ENCODE data around the gene MMP15.

MMP15 gene

GRCh38 chr16:58013201-58013956 lies 12.2 kb upstream of the MMP15 start:
- TF ChIP-seq CTCF (IDR thresholded peaks at IDR 0.05; ENCODE audit: low read depth, low read length, missing control alignments), result no peak
- in situ Hi-C loops (cut with HindIII; ENCODE audit: low sequenced_read_pairs), result no loop called here
- DNase-seq (ENCODE audit: low read depth), result no peak
- no peak overlapping the region for H3K4me3 ChIP-seq (ENCODE audit: low read depth, low read length)

- H3K4me3 ChIP-seq (ENCODE audit: low read depth, low read length), result no peak overlapping the region
- in situ Hi-C loops (cut with HindIII; ENCODE audit: low sequenced_read_pairs), result no loop called here
- DNase-seq (ENCODE audit: low read depth), result no peak
- no peak for TF ChIP-seq CTCF (IDR thresholded peaks at IDR 0.05; ENCODE audit: low read depth, low read length, missing control alignments)
These were observed 8.6 kb upstream of the MMP15 start for GRCh38 chr16:58016840-58017446.

- in situ Hi-C loops (cut with HindIII; ENCODE audit: low sequenced_read_pairs), result no loop called here
- no peak for DNase-seq (ENCODE audit: low read depth)
- TF ChIP-seq CTCF (IDR thresholded peaks at IDR 0.05; ENCODE audit: low read depth, low read length, missing control alignments), result no peak
- H3K4me3 ChIP-seq (ENCODE audit: low read depth, low read length), result no peak overlapping the region
These were observed 6.8 kb upstream of the MMP15 start for GRCh38 chr16:58018803-58019202.

GRCh38 chr16:58019866-58020538 lies 5.6 kb upstream of the MMP15 start:
- no peak for TF ChIP-seq CTCF (IDR thresholded peaks at IDR 0.05; ENCODE audit: low read depth, low read length, missing control alignments)

GRCh38 chr16:58020628-58021521 lies 4.7 kb upstream of the MMP15 start:
- no peak overlapping the region for H3K4me3 ChIP-seq (ENCODE audit: low read depth, low read length)
- peak; percentile 23 for DNase-seq (ENCODE audit: low read depth)
- peak; percentile 77 for TF ChIP-seq CTCF (IDR thresholded peaks at IDR 0.05; ENCODE audit: low read depth, low read length, missing control alignments)
- in situ Hi-C loops (cut with HindIII; ENCODE audit: low sequenced_read_pairs), result no loop called here

More at GRCh38 chr16:58019866-58020538, 5.6 kb upstream of the MMP15 start:
- DNase-seq (ENCODE audit: low read depth), result no peak
- no peak overlapping the region for H3K4me3 ChIP-seq (ENCODE audit: low read depth, low read length)
- in situ Hi-C loops (cut with HindIII; ENCODE audit: low sequenced_read_pairs), result no loop called here

Measured in astrocyte of the cerebellum (primary cell).